GM19351 (cell line): Measurements from ENCODE around the gene C14orf132.

Source experiments
- ATAC-seq: cut with Tn5 transposase; IDR thresholded peaks from one replicate; pipeline ENCODE4 v1.9.1; 2021; ENCODE audit warnings: mild to moderate bottlenecking, moderate library complexity; ENCODE audit not compliant: unreplicated experiment

Gene C14orf132

GRCh38 chr14:96114002-96114401, 74.8 kb downstream of the C14orf132 start:
- ATAC-seq = no peak

- ATAC-seq = no peak
Measured at GRCh38 chr14:96117101-96117897, 78.1 kb downstream of the C14orf132 start.

GRCh38 chr14:96117960-96118359, 78.8 kb downstream of the C14orf132 start:
- ATAC-seq = no peak

GRCh38 chr14:96118391-96118790, 79.2 kb downstream of the C14orf132 start:
- no peak for ATAC-seq

DNA sequence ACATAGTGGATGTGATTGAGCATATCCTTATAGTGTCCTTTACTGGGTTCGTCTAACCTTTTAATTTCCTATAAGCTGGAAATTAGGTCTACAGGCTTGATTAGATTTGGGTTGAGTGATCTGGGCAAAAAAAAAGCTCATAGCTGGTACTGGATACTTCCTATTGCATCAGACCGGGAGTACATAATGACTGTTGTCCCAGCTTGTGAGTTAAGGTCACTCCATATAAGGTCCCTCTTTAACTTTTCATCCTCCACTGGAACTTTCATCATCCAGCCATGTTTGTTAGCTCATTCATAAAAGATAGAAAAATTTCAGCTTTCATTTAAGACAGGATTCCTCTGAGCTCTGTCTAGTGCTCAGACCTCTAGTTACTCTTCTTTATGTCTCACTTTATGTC, 80.8 kb downstream of the C14orf132 start:
- no peak for ATAC-seq

- ATAC-seq = no peak
Measured at GRCh38 chr14:96120392-96120791, 81.2 kb downstream of the C14orf132 start.

GRCh38 chr14:96120941-96121340, 81.8 kb downstream of the C14orf132 start:
- no peak for ATAC-seq

GRCh38 chr14:96121660-96122395, 82.7 kb downstream of the C14orf132 start:
- no peak for ATAC-seq

DNA sequence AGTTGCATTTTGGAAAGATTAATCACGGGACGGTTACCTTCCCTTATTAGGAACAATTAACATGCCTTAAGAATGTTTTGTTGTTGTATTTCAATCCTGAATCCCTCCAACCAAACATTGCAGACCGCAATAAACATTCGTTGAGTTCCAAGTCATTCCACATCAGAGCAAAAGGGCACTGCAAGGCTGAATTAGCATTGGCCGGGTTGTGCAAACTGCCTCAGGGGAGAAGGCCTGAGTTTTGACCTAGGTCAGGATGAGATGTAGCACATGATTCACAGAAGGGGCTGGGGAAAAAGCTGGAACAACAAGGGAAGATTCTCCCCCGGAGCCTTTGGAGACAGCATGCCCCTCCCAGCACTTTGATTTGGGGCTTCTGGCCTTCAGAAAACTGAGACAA, 83.3 kb downstream of the C14orf132 start:
- ATAC-seq = no peak

DNA sequence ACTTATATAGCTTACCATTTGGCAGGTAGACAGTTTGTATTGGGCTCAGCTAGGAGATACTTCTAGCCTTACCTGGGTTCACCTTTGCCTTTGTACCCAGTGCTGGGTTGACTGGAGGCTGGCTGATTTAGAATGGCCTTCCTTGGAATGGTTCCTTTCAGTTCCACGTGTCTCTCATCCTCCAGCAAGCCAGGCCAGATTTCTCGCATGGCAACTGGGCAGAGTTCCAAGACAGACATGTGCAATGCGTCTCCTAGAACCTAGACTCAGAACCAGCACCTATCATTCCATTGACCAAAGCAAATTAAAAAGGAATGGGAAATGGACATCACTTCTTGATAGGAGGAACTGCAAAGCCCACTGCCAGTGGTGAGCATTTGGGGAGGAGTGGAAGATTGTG, 86.4 kb downstream of the C14orf132 start:
- no peak for ATAC-seq

GRCh38 chr14:96126339-96126782, 87.2 kb downstream of the C14orf132 start:
- no peak for ATAC-seq

DNA sequence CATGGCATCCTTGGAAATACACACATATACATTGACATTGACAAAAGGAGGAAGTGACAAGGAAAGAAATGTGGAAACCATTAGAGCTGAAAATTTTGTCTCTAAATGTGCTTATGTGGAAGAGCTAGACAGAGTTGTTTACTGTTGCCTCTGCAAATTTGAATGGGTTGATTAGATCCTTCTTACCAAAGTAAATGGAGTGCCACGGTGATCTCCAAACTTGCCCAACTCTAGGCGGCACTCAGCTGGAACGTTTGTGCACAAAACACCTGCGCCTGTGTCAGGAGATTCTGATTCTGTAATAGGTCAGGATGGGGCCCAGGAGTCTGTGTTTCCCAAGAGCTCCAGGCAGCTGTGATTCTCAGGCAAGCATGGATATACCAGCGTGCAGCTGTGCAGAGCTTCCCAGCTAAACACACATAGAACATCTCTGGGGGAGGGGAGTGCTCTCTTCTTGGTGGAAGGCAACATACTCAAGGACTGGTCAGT, 87.7 kb downstream of the C14orf132 start:
- ATAC-seq = no peak

DNA sequence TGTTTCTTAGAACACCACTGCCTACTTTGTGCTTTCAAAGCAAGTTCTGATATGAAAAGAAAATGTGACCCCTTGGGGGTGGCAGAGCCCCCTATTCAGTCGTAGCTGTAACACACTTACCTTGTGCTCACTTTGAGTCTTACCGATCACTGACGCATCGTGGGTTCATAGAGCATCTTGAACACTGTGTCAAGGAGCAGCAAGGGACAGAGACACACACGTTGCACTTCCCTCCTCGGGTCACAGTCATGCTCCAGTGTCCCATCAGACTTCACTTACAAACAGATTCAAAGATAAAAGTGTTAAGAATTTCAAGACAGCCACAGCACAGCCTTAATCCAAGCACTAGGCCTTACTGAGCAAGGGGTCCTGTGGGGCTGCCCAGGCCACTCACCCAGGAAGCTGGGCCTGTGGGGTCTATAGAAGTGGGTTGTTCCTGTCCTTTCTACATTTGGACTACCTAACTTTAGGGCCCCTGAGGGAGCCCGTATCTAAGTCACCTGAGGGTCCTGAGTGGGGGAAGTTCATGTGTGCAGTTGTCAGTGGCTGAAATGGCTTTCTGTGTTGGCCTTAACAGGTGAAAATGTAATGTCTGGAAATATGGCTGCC, 90.1 kb downstream of the C14orf132 start:
- ATAC-seq = no peak

DNA sequence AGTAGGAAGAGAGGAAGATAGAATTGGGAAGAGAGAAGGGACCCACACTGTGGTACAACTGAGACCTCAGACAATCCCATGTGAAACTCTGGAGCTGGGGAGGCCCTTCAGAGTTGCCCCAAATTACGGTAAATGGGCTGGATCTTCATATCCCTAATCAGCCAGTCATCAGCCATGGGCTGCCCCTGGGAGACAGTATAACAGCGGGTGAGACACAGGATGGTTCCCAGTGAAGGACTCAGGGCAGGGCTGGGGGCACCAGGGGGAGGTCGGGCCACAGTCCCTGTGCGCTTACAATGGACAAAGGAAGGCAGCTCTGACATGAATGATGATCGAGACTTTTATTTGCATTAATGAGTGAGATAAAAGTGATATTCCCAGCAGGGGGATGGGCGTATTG, 91.2 kb downstream of the C14orf132 start:
- no peak for ATAC-seq

GRCh38 chr14:96130854-96131253, 91.7 kb downstream of the C14orf132 start:
- ATAC-seq = no peak

- no peak for ATAC-seq
Measured at GRCh38 chr14:96131836-96132235, 92.7 kb downstream of the C14orf132 start.

GRCh38 chr14:96134508-96134907, 95.3 kb downstream of the C14orf132 start:
- no peak for ATAC-seq

- ATAC-seq = no peak
Measured at GRCh38 chr14:96135285-96135684, 96.1 kb downstream of the C14orf132 start.

DNA sequence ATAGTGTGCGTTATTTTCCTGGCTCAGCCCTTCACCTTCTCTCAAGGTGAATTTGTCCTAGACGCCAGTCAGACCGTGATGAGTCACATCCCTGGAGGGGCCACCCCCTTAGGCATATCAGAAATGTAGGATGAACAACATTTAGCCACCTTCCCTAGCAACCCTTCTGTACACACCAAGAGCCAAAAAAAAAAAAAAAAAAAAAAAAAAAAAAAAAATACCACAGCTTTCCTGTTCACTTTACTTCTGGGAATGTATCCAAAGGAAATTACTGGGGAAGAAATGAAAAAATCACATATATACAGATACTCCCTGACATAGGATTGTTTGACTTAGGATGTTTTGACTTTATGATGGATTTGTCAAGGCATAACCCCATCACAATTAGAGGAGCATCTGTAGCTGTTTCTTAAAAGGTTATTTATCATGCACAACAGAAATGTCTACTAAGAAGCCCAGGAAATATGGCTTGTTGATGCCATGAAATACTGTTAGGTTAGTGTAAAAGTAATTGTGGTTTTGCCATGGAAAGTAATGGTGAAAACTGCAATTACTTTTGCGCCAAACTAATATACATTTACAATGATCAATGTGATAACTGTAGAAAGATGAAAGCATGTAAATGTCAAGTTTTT, 97.3 kb downstream of the C14orf132 start:
- no peak for ATAC-seq

DNA sequence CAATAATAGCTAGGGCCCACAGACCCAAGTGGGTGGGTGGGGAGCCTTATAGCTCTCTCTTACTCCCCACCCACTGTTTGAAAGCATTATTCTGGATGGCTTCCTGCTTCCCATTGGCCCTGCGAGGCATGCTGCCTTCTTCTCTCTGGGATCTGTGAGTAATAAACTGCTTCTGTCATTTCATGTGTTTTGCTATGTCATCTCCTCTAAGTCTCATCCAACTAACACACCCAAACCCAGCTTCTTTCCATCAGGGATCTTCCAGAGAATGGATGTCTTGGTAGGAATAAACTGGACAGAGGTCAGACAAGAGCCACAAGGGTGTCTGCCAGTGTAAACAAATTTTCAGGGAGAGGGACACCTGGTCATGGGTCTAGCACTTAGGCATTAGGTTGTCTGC, 99.1 kb downstream of the C14orf132 start:
- ATAC-seq = no peak

DNA sequence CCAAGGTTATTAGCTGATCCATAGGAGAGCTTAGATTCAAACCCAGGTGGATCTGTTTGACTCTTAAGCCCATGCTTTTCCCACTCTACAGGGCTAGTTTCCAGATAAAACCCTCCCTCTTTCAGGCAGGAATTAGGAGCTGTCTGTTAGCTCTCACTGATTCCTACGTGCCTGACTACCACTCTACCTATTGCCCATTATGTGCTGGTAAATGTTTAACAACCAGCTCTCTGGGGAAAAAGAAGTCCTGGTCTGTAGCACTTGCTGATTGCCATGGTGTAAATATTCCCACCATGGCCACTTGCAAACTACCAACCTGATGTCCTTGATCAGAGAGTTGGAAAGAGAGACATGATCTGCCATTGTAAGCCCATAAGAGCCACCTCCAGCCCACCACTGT, 100.0 kb downstream of the C14orf132 start:
- ATAC-seq = no peak
